H9 (cell line): ENCODE results near the gene PDE4B. TPM values are rescaled to one million over a fixed set of nuclear protein-coding genes. Genes with fewer than 3 reads are reported as not detected.

Experiments
- DNase-seq: peaks from one replicate; pipeline ENCODE4 v3.0.0-alpha.2; 2017
- H2AFZ ChIP-seq: one replicate; pipeline ENCODE4 v1.6.1; 2013; ENCODE audit warnings: mild to moderate bottlenecking, low read length, control low read depth, moderate library complexity
- H2AK5ac ChIP-seq: 2 replicates; pipeline ENCODE4 v1.6.1; 2013; ENCODE audit warnings: low read length, control low read depth, mixed read lengths; ENCODE audit not compliant: insufficient read length
- H2BK120ac ChIP-seq: one replicate; pipeline ENCODE4 v1.6.1; 2013; ENCODE audit warnings: low read depth, mild to moderate bottlenecking, low read length, control low read depth, inconsistent platforms; ENCODE audit not compliant: poor library complexity, severe bottlenecking
- H2BK12ac ChIP-seq: 2 replicates; pipeline ENCODE4 v1.6.1; 2013; ENCODE audit warnings: low read length, control low read depth, mixed read lengths, low read depth; ENCODE audit not compliant: insufficient read length
- H2BK15ac ChIP-seq: 2 replicates; pipeline ENCODE4 v1.6.1; 2013; ENCODE audit warnings: low read depth, low read length, control low read depth
- H2BK20ac ChIP-seq: one replicate; pipeline ENCODE4 v1.6.1; 2013; ENCODE audit warnings: low read depth, mild to moderate bottlenecking, low read length, control low read depth, inconsistent platforms; ENCODE audit not compliant: poor library complexity, severe bottlenecking
- H2BK5ac ChIP-seq: 2 replicates; pipeline ENCODE4 v1.6.1; 2013; ENCODE audit warnings: low read length, control low read depth, mixed read lengths; ENCODE audit not compliant: insufficient read length
- H3K14ac ChIP-seq: 2 replicates; pipeline ENCODE4 v1.6.1; 2013; ENCODE audit warnings: low read length, control low read depth; ENCODE audit not compliant: insufficient read depth
- H3K18ac ChIP-seq: 2 replicates; pipeline ENCODE4 v1.6.1; 2013; ENCODE audit warnings: low read depth, mild to moderate bottlenecking, mixed read lengths, low read length, control low read depth; ENCODE audit not compliant: insufficient read length
- H3K23ac ChIP-seq: 2 replicates; pipeline ENCODE4 v1.6.1; 2013; ENCODE audit warnings: low read length, control low read depth, mixed read lengths, low read depth; ENCODE audit not compliant: insufficient read length
- H3K23me2 ChIP-seq: 2 replicates; pipeline ENCODE4 v1.6.1; 2013; ENCODE audit warnings: low read depth, mild to moderate bottlenecking, mixed read lengths, low read length, control low read depth; ENCODE audit not compliant: insufficient read length, poor library complexity, severe bottlenecking
- H3K27ac ChIP-seq: 2 replicates; pipeline ENCODE4 v1.5.1; 2013; ENCODE audit warnings: low read length, control low read depth, mixed read lengths, low read depth; ENCODE audit not compliant: insufficient read length
- H3K27me3 ChIP-seq: 2 replicates; pipeline ENCODE4 v1.6.1; 2013; ENCODE audit warnings: low read length, control low read depth, inconsistent platforms; ENCODE audit not compliant: insufficient read depth
- H3K4ac ChIP-seq: 2 replicates; pipeline ENCODE4 v1.6.1; 2013; ENCODE audit warnings: low read depth, mild to moderate bottlenecking, control low read depth, inconsistent platforms, low read length, moderate library complexity
- H3K4me1 ChIP-seq: 2 replicates; pipeline ENCODE4 v1.6.1; 2013; ENCODE audit warnings: low read length, control low read depth, inconsistent platforms; ENCODE audit not compliant: insufficient read depth
- H3K4me2 ChIP-seq: 2 replicates; pipeline ENCODE4 v1.6.1; 2013; ENCODE audit warnings: low read length, control low read depth, mixed read lengths; ENCODE audit not compliant: insufficient read length, insufficient read depth
- H3K56ac ChIP-seq: 2 replicates; pipeline ENCODE4 v1.6.1; 2013; ENCODE audit warnings: low read depth, mild to moderate bottlenecking, mixed read lengths, low read length, control low read depth; ENCODE audit not compliant: insufficient read length
- H3K79me1 ChIP-seq: 2 replicates; pipeline ENCODE4 v1.6.1; 2013; ENCODE audit warnings: low read depth, mild to moderate bottlenecking, moderate library complexity, low read length, control low read depth, inconsistent platforms; ENCODE audit not compliant: insufficient read depth, poor library complexity, severe bottlenecking
- H3K79me2 ChIP-seq: 2 replicates; pipeline ENCODE4 v1.6.1; 2013; ENCODE audit warnings: low read length, control low read depth, inconsistent platforms; ENCODE audit not compliant: insufficient read depth
- H3K9ac ChIP-seq: 2 replicates; pipeline ENCODE4 v1.6.1; 2013; ENCODE audit warnings: low read length, control low read depth, mixed read lengths; ENCODE audit not compliant: insufficient read length; ENCODE audit errors: extremely low read depth
- H3K9me3 ChIP-seq: one replicate; pipeline ENCODE4 v1.6.1; 2013; ENCODE audit warnings: low read depth, low read length, inconsistent platforms; ENCODE audit not compliant: control insufficient read depth
- H3T11ph ChIP-seq: one replicate; pipeline ENCODE4 v1.6.1; 2013; ENCODE audit warnings: mild to moderate bottlenecking, low read length, control low read depth, inconsistent platforms
- H4K20me1 ChIP-seq: one replicate; pipeline ENCODE4 v1.6.1; 2013; ENCODE audit not compliant: control insufficient read depth, insufficient read length, insufficient read depth
- H4K5ac ChIP-seq: 2 replicates; pipeline ENCODE4 v1.6.1; 2013; ENCODE audit warnings: low read depth, mild to moderate bottlenecking, mixed read lengths, low read length, control low read depth; ENCODE audit not compliant: insufficient read length
- H4K8ac ChIP-seq: replicated peaks from 2 replicates; pipeline ENCODE4 v1.6.1; 2013; ENCODE audit warnings: low read length, control low read depth, mixed read lengths, low read depth; ENCODE audit not compliant: insufficient read length
- H4K91ac ChIP-seq: 2 replicates; pipeline ENCODE4 v1.6.1; 2013; ENCODE audit warnings: low read depth, mild to moderate bottlenecking, moderate library complexity, mixed read lengths, low read length, control low read depth; ENCODE audit not compliant: insufficient read length
- H3K27ac Mint-ChIP-seq, 3 experiments: 2 replicates in 2 of 3; 3 replicates in 1 of 3; pipeline ENCODE4 v1.8.0; 2020 to 2021; ENCODE audit warnings: mixed read lengths in 3 of 3, mild to moderate bottlenecking in 1 of 3, moderate library complexity in 1 of 3
- H3K27me3 Mint-ChIP-seq: 2 replicates; pipeline ENCODE4 v1.8.0; 2021; ENCODE audit warnings: low read depth, mild to moderate bottlenecking, moderate library complexity, mixed read lengths
- H3K36me3 Mint-ChIP-seq, 3 experiments: 2 replicates in 2 of 3; 3 replicates in 1 of 3; pipeline ENCODE4 v1.8.0; 2020 to 2021; ENCODE audit warnings: low read depth in 3 of 3, mixed read lengths in 3 of 3; ENCODE audit not compliant: insufficient read depth in 1 of 3
- H3K4me1 Mint-ChIP-seq, 2 experiments: 2 replicates each; pipeline ENCODE4 v1.8.0; 2020; ENCODE audit warnings: mixed read lengths in 2 of 2
- H3K4me3 Mint-ChIP-seq, 2 experiments: 2 replicates in 1 of 2; 3 replicates in 1 of 2; pipeline ENCODE4 v1.8.0; 2020 to 2021; ENCODE audit warnings: mild to moderate bottlenecking in 2 of 2, mixed read lengths in 2 of 2, moderate library complexity in 1 of 2
- H3K9me3 Mint-ChIP-seq, 2 experiments: 2 replicates in 1 of 2; 3 replicates in 1 of 2; pipeline ENCODE4 v1.8.0; 2020; ENCODE audit warnings: mild to moderate bottlenecking in 2 of 2, mixed read lengths in 2 of 2, moderate library complexity in 1 of 2
- WGBS: extraction: QIAGEN DNeasy Blood & Tissue Kit; methylation state at CpG from one replicate; pipeline ENCODE4 v1.1.7; 2013; ENCODE audit warnings: missing lambda C conversion rate, low lambda C conversion rate, mixed read lengths; ENCODE audit not compliant: insufficient read length; ENCODE audit errors: extremely low coverage; 5-methylcytosine and 5-hydroxymethylcytosine counted together
- total RNA-seq: library from RNA; stranded (reverse); gene quantifications from 2 replicates; pipeline ENCODE4 v1.2.1, GENCODE V29; 2021
- TF ChIP-seq, protein P1 (sequence below): fragments of 200-600 bp; sonication (generic); conservative IDR thresholded peaks from 3 replicates; pipeline ENCODE4 v1.8.0; 2021; ENCODE audit warnings: antibody characterized with exemption, mild to moderate bottlenecking

The PDE4B gene
- total RNA-seq, 1 experiment from 2014 or later = 19.8 TPM

DNA sequence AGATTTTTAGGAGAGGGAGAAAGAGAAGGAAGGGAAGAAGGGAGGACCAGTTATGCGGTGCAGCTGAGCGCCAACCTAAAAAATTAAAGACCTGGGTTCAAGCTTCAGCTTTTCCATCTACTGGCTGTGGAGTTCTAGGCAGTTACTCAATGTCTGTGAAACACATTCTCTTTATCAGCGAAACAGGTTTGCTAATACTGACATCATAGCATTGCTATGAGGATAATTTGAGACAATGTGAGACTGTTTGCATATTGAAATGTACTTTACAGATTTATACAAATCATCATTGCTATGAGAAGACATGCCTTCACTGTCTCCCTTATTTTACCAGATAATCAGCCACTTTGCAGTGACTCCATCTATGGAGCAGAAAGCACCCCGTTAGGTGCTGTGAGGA lies 518.4 kb downstream of the PDE4B start:
- WGBS = no CpG with 5 or more reads among the region's 4 CpGs
- H3T11ph ChIP-seq = no peak overlapping the region

More for the DNA sequence above, 518.4 kb downstream of the PDE4B start:
- Mint-ChIP-seq H3K4me1 (0 out of 4 replicates have a peak, but pooled peaks cover 0 to 2% of the 10 kb centered on the region in 2 experiments), H3K27ac (no peak overlapping the region), H3K27me3 (no peaks in the 10 kb centered on the region), H3K4me3 (no peak overlapping the region), H3K9me3 (no peaks in the 10 kb centered on the region; a peak in 1 of 5 replicates), H3K36me3 (no peaks in the 10 kb centered on the region)
- no peak overlapping the region for H3K23ac ChIP-seq
- no peaks in the 10 kb centered on the region for H3K79me2 ChIP-seq
- no peak overlapping the region for H3K18ac ChIP-seq
- no peak overlapping the region for H4K8ac ChIP-seq
- no peak overlapping the region for H3K4me2 ChIP-seq
- H2AFZ ChIP-seq = no peak overlapping the region
- no peak overlapping the region for H4K5ac ChIP-seq
- H2BK120ac ChIP-seq = no peak overlapping the region
- H3K27me3 ChIP-seq = no peaks in the 10 kb centered on the region
- H3K9ac ChIP-seq = no peak overlapping the region
- H3K23me2 ChIP-seq = no peaks in the 10 kb centered on the region
- no peaks in the 10 kb centered on the region for H3K4me1 ChIP-seq
- no peak overlapping the region for H4K91ac ChIP-seq
- no peak for DNase-seq
- no peak overlapping the region for H2BK15ac ChIP-seq
- TF ChIP-seq, protein P1, sequence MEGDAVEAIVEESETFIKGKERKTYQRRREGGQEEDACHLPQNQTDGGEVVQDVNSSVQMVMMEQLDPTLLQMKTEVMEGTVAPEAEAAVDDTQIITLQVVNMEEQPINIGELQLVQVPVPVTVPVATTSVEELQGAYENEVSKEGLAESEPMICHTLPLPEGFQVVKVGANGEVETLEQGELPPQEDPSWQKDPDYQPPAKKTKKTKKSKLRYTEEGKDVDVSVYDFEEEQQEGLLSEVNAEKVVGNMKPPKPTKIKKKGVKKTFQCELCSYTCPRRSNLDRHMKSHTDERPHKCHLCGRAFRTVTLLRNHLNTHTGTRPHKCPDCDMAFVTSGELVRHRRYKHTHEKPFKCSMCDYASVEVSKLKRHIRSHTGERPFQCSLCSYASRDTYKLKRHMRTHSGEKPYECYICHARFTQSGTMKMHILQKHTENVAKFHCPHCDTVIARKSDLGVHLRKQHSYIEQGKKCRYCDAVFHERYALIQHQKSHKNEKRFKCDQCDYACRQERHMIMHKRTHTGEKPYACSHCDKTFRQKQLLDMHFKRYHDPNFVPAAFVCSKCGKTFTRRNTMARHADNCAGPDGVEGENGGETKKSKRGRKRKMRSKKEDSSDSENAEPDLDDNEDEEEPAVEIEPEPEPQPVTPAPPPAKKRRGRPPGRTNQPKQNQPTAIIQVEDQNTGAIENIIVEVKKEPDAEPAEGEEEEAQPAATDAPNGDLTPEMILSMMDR = no peak
- no peak overlapping the region for H3K4ac ChIP-seq
- no peak overlapping the region for H2BK20ac ChIP-seq
- no peak overlapping the region for H3K27ac ChIP-seq
- H3K9me3 ChIP-seq = no peaks in the 10 kb centered on the region
- H4K20me1 ChIP-seq = no peaks in the 10 kb centered on the region
- H3K79me1 ChIP-seq = no peaks in the 10 kb centered on the region
- H2BK12ac ChIP-seq = no peak overlapping the region
- no peak overlapping the region for H2BK5ac ChIP-seq
- H2AK5ac ChIP-seq = no peak overlapping the region
- no peak overlapping the region for H3K56ac ChIP-seq
- H3K14ac ChIP-seq = no peak overlapping the region
